Activated CD4-positive, alpha-beta T cell treated with anti-CD3 and anti-CD28 coated beads, Interleukin-2, amount 10 ng/mL, durations not matched to agents 24 days and 14 days (primary cell): ENCODE measurements around the gene PHAF1. TPM values are rescaled to one million over a fixed set of nuclear protein-coding genes. Genes with fewer than 3 reads are reported as not detected.
"Not testable (repeated sequence)": the region's sequence is repeated elsewhere in the genome, so short reads cannot be mapped to it uniquely, and the experiment has no call there.

ENCODE experiments used
- DNase-seq: peaks from one replicate; pipeline ENCODE4 v3.0.0; 2022
- H3K27ac Mint-ChIP-seq: one replicate; pipeline ENCODE4 v1.8.0; 2022; ENCODE audit warnings: mild to moderate bottlenecking, mixed read lengths
- H3K27me3 Mint-ChIP-seq: one replicate; pipeline ENCODE4 v1.8.0; 2022; ENCODE audit warnings: mixed read lengths
- H3K36me3 Mint-ChIP-seq: one replicate; pipeline ENCODE4 v1.8.0; 2022; ENCODE audit warnings: low read depth, mild to moderate bottlenecking, mixed read lengths
- H3K4me1 Mint-ChIP-seq: one replicate; pipeline ENCODE4 v1.8.0; 2021; ENCODE audit warnings: mixed read lengths
- H3K4me3 Mint-ChIP-seq: one replicate; pipeline ENCODE4 v1.8.0; 2022; ENCODE audit warnings: mild to moderate bottlenecking, moderate library complexity, mixed read lengths
- H3K9me3 Mint-ChIP-seq: one replicate; pipeline ENCODE4 v1.8.0; 2021; ENCODE audit warnings: mixed read lengths
- intact Hi-C: fragments of 100-400 bp; cut with micrococcal nuclease; formaldehyde crosslinking; loops from one replicate; pipeline ENCODE4 v1.15.1; 2023
- total RNA-seq: library from RNA; stranded (reverse); gene quantifications from 2 replicates; pipeline ENCODE4 v1.2.3, GENCODE V29; 2022

The PHAF1 gene
- total RNA-seq, 1 donor from 2014 or later = 19.4 TPM

DNA sequence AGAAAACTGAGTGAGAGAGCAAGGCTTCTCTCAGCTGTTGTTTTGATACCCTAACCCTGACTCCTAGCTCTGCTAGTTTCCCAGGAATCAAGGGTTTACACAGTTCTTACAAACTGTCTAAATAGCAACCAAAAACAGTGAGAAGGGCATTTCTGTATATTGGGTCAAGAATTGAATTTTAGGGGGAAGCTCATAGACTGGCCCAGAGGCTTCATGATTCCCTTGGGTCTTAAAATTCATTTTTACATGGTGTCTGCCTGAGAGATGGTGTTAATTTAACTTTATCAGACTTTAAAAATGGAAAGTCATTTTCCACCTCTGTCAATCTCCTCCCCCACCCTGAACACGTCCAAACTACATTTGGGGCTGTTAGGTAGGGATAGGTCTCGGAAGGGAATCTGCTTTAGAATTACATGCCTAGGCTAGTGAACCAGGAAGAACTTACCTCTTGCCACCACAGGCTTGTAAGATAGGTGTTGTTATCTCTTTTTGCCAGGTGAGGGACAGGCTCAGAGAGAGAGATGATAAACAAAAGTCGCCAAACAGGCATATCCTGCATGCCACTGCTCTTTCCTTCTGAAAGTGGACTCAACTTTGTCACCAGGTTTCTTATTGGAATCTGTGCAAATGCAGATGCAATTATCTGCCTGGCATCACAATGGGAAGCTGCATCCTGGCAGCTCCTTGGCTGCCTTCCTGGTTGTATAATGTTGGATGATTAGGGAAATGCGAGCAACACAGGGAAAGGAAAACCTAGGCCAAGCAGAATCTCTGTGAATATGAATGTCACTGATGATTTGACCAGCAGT lies 3.1 kb downstream of the PHAF1 start:
- no peaks in the 10 kb centered on the region for H3K9me3 Mint-ChIP-seq
- no peak for DNase-seq
- peaks cover 33% of the 10 kb centered on the region for H3K4me1 Mint-ChIP-seq
- no peak overlapping the region for H3K27ac Mint-ChIP-seq
- peaks cover 13% of the 10 kb centered on the region for H3K36me3 Mint-ChIP-seq
- no peaks in the 10 kb centered on the region for H3K27me3 Mint-ChIP-seq
- intact Hi-C loops = no loop called here
- no peak overlapping the region for H3K4me3 Mint-ChIP-seq

DNA sequence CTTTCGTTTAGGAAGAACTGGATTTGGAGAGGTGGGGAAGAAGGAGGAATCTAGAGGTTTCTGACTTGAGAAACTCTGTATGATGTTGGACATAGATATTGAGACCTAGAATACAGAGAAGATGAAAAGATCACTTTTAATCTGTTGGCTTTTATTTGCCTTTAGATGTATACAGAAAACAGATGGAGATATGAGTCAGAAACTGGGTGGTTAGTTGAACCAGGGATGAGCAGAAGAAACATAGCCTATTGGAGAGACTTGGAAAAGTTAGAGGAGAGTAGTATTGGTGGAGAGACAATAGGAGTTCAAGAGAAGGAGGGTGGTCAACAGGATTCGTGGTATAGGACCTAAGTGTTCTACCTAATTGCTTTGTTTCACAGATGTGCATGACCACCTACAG lies 5.1 kb downstream of the PHAF1 start:
- H3K36me3 Mint-ChIP-seq = peaks cover 14% of the 10 kb centered on the region
- no peaks in the 10 kb centered on the region for H3K27me3 Mint-ChIP-seq
- no peak overlapping the region for H3K4me3 Mint-ChIP-seq
- no peaks in the 10 kb centered on the region for H3K9me3 Mint-ChIP-seq
- H3K4me1 Mint-ChIP-seq = peaks cover 28% of the 10 kb centered on the region
- no peak overlapping the region for H3K27ac Mint-ChIP-seq
- DNase-seq = no peak
- intact Hi-C loops = no loop called here

DNA sequence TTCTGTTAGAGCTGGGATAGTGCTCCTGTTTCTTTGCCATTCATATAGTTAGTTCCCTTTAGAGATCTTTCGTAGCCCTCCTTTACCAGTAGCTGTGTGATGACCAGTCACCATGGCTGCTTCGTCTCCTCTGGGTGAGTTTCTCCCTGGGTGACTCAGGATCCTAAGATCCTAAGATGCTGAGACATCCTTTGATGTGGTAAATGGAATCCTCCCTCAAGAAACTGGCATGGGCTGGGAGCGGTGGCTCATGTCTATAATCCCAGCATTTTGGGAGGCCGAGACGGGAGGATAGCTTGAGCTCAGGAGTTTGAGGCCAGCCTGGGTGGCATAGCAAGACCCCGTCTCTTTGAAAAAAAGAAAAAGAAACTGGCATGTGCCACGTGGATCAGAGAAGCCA lies 5.9 kb downstream of the PHAF1 start:
- DNase-seq = no peak
- no peaks in the 10 kb centered on the region for H3K9me3 Mint-ChIP-seq
- H3K27ac Mint-ChIP-seq = no peak overlapping the region
- peaks cover 21% of the 10 kb centered on the region for H3K36me3 Mint-ChIP-seq
- no peaks in the 10 kb centered on the region for H3K27me3 Mint-ChIP-seq
- intact Hi-C loops = no loop called here
- peaks cover 23% of the 10 kb centered on the region for H3K4me1 Mint-ChIP-seq
- H3K4me3 Mint-ChIP-seq = no peak overlapping the region

DNA sequence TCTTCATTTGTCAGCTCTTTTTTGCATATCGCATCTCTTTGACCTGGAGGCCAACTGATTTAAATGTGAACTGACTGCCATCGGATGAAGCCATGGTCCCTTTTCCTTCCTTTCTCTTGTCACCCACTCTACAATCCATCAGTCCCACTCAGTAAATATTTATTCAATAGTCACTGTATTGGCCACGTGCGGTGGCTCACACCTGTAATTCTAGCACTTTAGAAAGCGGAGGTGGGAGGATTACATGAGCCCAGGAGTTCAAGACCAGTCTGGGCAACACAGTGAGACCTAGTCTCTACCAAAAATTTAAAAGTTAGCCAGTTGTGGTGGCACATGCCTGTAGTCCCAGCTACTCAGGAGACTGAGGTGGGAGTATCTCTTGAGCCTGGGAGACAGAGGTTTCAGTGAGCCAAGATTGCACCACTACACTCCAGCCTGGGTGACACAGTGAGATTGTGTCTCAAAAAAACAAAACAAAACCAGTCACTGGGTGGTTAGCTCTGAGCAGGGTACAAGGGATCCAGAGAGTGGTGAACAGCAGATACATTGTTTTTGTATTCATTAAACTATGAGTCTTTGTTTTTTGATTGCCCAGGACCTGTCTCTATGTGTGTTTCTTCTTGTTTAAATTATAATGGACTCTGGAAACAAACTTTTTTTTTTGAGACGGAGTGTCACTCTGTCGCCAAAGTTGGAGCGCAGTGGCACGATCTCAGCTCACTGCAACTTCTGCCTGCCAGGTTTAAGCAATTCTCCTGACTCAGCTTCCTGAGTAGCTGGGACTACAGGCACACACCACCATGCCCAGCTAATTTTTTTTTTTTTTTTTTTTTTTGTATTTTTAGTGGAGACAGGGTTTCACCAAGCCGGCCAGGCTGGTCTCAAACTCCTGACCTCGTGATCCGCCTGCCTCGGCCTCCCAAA lies 6.9 kb downstream of the PHAF1 start:
- Mint-ChIP-seq H3K36me3 (peaks cover 23% of the 10 kb centered on the region), H3K4me3 (no peak overlapping the region), H3K27ac (no peak overlapping the region), H3K4me1 (peaks cover 15% of the 10 kb centered on the region), H3K27me3 (no peaks in the 10 kb centered on the region), H3K9me3 (no peaks in the 10 kb centered on the region)
- DNase-seq = no peak
- intact Hi-C loops = no loop called here

DNA sequence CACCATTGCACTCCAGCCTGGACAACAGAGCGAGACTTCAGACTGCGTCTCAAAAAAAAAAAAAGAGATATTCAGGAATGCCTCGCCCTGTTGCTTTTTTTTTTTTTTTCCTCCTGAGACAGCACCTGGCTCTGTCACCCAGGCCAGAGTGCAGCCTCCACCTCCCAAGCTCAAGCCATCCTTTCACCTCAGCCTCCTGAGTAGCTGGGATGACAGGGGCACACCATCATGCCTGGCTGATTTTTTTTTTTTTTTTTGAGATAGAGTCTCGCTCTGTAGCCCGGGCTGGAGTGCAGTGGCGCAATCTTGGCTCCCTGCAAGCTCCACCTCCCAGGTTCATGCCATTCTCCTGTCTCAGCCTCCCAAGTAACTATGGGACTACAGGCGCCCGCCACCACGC lies 8.0 kb downstream of the PHAF1 start:
- Mint-ChIP-seq H3K27ac (no peak overlapping the region), H3K36me3 (peaks cover 27% of the 10 kb centered on the region), H3K27me3 (no peaks in the 10 kb centered on the region), H3K4me1 (peaks cover 5% of the 10 kb centered on the region), H3K9me3 (no peaks in the 10 kb centered on the region), H3K4me3 (no peak overlapping the region)
- DNase-seq = no peak
- intact Hi-C loops = no loop called here

DNA sequence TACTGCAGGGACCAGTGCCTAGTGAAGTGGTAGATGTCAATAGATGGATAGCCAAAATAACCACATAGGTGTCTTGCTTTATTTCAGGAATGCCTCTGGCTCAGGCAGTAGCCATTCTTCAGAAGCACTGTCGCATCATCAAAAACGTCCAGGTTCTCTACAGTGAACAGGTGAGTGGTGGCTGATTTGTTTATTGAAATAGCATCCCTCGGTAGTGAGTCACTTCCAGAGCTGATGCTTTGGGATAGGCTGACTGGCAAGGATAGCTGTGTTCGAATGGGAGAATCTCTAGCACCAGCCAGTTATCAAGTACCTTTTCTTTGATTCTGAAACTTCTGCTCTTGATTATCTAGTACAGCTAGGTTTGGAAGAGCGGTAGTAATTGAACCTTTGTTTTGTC lies 10.3 kb downstream of the PHAF1 start:
- Mint-ChIP-seq H3K9me3 (no peaks in the 10 kb centered on the region), H3K36me3 (peaks cover 37% of the 10 kb centered on the region), H3K4me1 (peaks cover 2% of the 10 kb centered on the region), H3K4me3 (no peak overlapping the region), H3K27ac (no peak overlapping the region), H3K27me3 (no peaks in the 10 kb centered on the region)
- intact Hi-C loops = no loop called here
- no peak for DNase-seq

DNA sequence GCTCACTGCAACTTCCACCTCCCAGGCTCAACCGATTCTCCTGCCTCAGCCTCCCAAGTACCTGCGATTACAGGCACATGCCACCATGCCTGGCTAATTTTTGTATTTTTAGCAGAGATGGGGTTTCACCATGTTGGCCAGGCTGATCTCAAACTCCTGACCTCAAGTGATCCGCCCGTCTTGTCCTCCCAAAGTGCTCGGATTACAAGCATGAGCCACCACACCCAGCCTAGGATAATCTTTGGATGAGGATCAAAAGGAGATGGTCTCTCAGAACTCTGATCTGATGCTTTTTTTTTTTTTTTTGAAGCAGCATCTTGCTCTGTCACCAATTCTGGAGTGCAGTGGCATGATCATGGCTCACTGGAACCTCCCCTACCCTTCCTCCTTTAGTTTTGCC lies 13.1 kb downstream of the PHAF1 start:
- H3K4me3 Mint-ChIP-seq, DNase-seq, H3K9me3 Mint-ChIP-seq, H3K4me1 Mint-ChIP-seq, H3K27ac Mint-ChIP-seq, H3K27me3 Mint-ChIP-seq, intact Hi-C loops: not testable (repeated sequence)
- peaks cover 45% of the 10 kb centered on the region for H3K36me3 Mint-ChIP-seq

DNA sequence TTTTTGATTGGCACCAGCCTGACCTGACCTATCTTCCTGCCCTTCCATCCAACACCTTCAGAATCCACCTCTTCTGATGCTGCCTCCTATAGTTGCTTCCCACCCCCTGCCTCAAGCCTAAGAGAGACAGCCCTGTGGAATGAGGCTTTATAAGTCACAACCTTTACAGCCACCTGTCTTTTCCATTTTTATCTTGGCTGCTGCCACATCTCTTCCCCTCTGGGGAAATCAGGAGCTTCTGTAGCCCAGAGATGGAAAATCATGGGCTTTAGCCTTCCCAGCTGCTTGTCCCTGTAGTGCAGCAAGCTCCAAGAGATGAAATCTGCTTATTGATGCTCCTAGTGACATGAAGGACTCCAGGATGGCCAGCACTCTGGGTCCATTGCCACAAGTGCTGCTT lies 18.7 kb downstream of the PHAF1 start:
- Mint-ChIP-seq H3K36me3 (peaks cover 42% of the 10 kb centered on the region), H3K27me3 (no peaks in the 10 kb centered on the region), H3K4me1 (peaks cover 4% of the 10 kb centered on the region), H3K4me3 (no peak overlapping the region), H3K27ac (no peak overlapping the region), H3K9me3 (no peaks in the 10 kb centered on the region)
- DNase-seq = no peak
- intact Hi-C loops = no loop called here

DNA sequence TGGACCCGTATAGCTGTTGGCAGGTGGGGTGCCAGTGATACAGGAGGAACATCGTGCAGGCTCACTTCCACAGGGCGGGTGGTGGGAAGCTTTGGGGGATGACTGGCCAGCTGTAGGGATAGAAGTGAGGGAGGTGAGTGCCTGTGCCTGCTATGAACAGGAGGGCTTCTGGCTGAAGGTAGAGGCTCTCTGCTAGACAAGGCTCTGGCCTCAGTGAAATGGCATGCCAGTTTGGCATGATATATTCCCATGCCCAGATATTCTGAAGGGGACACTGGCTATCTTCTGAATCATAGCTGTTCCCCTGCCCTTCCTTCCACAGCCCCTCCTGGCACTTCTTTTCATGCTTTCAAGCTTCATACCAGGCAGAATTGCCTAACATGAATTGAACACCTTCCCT lies 19.1 kb downstream of the PHAF1 start:
- Mint-ChIP-seq H3K36me3 (peaks cover 38% of the 10 kb centered on the region), H3K27ac (no peak overlapping the region), H3K9me3 (no peaks in the 10 kb centered on the region), H3K4me1 (peaks cover 4% of the 10 kb centered on the region), H3K4me3 (no peak overlapping the region), H3K27me3 (no peaks in the 10 kb centered on the region)
- no peak for DNase-seq
- intact Hi-C loops = no loop called here

DNA sequence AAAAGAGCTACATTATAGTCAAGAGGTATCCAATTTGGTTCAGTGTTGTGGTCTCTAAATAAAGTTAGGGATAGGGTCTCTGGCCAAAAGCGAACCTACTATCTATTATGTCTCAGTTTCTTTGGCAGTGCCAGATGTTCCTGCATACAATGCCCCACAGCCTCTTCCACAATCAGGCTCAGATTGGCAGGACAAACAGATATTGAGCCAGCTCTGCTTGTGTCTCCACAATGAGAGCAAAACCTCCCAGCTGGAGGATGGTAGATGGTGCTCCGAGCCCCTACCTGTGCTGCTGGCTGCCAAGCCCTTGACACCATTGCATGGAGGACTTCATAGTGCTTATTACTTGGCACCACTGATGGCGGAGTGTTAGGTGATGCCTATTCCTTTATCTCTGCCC lies 19.7 kb downstream of the PHAF1 start:
- Mint-ChIP-seq H3K36me3 (peaks cover 35% of the 10 kb centered on the region), H3K4me3 (no peak overlapping the region), H3K27ac (no peak overlapping the region), H3K4me1 (peaks cover 4% of the 10 kb centered on the region), H3K9me3 (no peaks in the 10 kb centered on the region), H3K27me3 (no peaks in the 10 kb centered on the region)
- DNase-seq = no peak
- intact Hi-C loops = no loop called here

DNA sequence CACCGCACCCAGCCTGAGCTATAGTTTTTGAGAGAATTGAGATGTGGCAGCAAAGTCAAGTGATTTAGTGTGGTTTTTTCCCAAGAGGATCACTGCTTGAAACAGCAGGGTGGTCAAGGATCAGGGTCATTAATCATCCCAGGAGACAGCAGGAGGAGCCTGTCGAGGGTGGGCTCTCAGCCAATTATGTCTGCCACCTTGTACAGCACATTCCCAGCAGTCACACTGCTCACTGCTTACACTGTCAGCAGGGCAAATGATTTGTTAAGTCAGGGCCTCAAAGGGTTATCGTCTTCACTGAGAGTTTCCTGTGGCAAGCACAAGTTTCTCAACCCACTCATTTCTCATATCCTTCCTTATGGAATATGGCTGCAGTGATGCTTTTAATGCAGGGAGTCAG lies 27.9 kb downstream of the PHAF1 start:
- Mint-ChIP-seq H3K9me3 (no peaks in the 10 kb centered on the region), H3K27ac (no peak overlapping the region)

DNA sequence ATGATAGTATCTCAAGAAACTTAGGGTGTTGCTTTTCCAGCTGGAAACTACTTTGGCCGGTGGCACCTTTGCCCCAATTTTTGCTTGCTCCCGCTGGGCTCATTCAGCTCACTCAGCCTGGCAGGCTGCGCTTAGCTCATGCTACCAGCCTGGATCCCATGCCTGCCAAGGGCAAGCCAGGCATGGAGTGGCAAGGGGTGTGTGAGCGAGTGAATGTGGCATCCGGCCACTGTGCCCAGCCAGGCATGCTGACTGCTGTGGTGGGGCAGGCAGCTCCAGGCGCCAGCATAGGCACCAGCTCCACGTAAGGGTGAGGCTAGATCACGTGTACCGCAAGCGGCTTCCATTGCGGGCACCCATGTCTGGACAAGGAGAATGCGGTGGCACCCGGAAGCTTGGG lies 31.6 kb downstream of the PHAF1 start:
- Mint-ChIP-seq H3K27ac (no peak overlapping the region), H3K27me3 (no peaks in the 10 kb centered on the region), H3K4me1 (no peaks in the 10 kb centered on the region), H3K36me3 (peaks cover 51% of the 10 kb centered on the region), H3K9me3 (no peaks in the 10 kb centered on the region), H3K4me3 (no peak overlapping the region)
- intact Hi-C loops = no loop called here
- DNase-seq = no peak

More for the DNA sequence above, 27.9 kb downstream of the PHAF1 start:
- DNase-seq = no peak
- Mint-ChIP-seq H3K4me3 (no peak overlapping the region), H3K27me3 (no peaks in the 10 kb centered on the region), H3K4me1 (no peaks in the 10 kb centered on the region), H3K36me3 (peaks cover 44% of the 10 kb centered on the region)
- intact Hi-C loops = no loop called here

DNA sequence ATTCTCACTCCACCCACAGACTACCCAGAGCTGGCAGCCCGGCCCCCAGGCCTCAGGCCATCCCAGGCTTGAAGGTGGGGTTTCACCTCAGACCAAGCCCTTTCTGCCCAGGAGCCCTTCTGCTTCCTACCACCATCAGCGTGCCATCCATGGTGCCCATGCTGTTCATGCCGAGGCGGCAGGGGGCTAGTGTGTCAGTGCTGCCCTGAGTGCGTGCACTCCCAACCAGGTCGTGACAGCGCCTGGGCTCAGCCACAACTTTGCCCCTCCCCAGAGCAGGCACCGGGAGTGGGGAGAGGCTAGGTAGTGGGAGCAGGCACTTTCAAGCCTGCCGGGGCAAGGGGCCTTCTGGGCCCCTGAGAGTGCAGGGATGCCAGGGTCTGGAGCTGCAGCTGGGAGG lies 32.6 kb downstream of the PHAF1 start:
- Mint-ChIP-seq H3K36me3 (peaks cover 51% of the 10 kb centered on the region), H3K27me3 (no peaks in the 10 kb centered on the region), H3K27ac (no peak overlapping the region), H3K4me1 (no peaks in the 10 kb centered on the region), H3K9me3 (no peaks in the 10 kb centered on the region), H3K4me3 (no peak overlapping the region)
- no peak for DNase-seq
- intact Hi-C loops = no loop called here

DNA sequence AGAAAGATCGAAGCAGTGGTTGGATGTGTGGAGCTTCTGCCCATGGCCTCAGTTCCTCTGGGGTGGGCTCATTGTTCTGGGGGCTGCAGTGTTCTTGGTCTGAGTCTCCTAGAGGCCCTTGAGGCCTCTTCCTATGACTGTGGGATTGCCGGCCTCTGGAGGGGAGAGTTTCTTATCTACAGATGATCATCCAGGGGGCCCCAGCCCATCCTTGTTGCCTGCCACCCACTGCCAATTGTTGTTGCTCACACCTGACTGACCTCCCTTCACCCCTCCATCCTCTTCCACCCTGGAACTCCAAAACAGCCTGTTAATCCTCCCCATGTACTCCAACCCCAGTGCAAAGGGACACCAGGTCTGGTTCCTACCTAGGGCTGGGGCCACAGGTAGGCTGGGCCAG lies 35.2 kb downstream of the PHAF1 start:
- H3K27ac Mint-ChIP-seq = peak overlapping the region; percentile 38
- no peak overlapping the region for H3K4me3 Mint-ChIP-seq
- DNase-seq = no peak
- H3K27me3 Mint-ChIP-seq = no peaks in the 10 kb centered on the region
- H3K36me3 Mint-ChIP-seq = peaks cover 58% of the 10 kb centered on the region
- peaks cover 4% of the 10 kb centered on the region for H3K4me1 Mint-ChIP-seq
- intact Hi-C loops = no loop called here
- no peaks in the 10 kb centered on the region for H3K9me3 Mint-ChIP-seq
